HG03066 (cell line): ENCODE data around the gene ZNF821.
"Not testable (repeated sequence)": the region's sequence is repeated elsewhere in the genome, so short reads cannot be mapped to it uniquely, and the experiment has no call there.

Experiments
- ATAC-seq: cut with Tn5 transposase; IDR thresholded peaks from one replicate; pipeline ENCODE4 v1.9.1; 2021; ENCODE audit warnings: low read depth; ENCODE audit not compliant: unreplicated experiment

The ZNF821 gene

DNA sequence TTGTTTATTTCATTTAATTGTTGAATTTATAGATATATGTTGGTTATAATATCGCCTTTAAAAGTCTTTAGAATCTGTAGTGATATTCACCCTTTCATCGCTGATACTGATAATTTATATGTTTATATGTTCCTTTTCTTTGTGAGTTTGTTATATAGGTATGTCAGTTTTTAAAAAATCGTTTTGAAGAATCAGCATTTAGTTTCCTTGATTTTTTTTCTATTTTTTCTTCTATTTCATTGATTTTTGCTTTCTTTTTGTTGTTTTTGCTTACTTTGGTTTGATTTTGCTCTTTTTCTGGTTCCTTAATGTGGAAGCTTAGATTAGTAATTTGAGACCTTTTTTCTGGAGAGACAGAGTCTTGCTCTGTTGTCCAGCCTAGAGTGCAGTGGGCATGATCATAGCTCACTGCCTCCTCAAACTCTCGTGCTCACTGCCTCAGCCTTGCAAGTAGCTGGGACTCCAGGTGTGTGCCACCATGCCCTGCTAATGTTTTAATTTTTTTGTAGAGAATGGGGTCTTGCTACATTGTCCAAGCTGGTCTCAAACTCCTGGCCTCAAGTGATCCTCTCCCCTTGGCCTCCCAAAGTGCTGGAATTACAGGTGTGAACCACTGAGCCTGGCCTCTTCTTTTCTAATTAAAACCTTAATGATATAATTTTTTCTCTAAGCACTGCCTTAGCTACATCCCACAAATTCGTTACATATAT lies 18.8 kb upstream of the ZNF821 start:
- no peak for ATAC-seq

GRCh38 chr16:71899171-71899570 lies 15.2 kb upstream of the ZNF821 start:
- no peak for ATAC-seq

DNA sequence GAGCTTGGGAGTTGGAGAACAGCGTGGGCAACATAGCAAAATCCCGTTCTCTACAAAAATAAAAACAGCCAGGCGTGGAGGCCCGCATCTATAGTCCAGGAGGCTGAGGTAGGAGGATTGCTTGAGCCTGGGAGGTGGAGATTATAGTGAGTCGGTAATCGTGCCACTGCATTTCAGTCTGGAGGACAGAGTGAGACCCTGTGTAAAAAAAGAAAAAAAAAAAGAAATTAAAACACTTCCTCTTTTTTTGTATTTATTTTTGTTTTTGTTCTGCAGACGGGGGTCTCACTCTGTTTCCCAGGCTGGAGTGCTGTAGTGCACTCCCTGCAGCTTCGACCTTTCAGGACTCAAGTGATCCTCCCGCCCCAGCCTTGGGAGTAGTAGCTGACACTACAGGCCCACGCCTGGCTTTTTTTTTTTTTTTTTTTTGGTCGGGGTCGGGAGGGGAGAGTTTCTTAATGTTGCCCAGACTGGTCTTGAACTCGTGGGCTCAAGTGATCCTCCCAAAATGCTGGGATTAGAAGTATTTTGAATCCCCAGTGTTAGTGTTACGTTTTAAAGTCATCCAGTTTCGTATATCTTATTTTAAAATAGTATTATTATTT lies 12.9 kb upstream of the ZNF821 start:
- ATAC-seq = no peak

- ATAC-seq = peak; percentile 17
Observed at GRCh38 chr16:71895679-71896365, 11.8 kb upstream of the ZNF821 start.

GRCh38 chr16:71894921-71895678 lies 11.1 kb upstream of the ZNF821 start, which contains the start of gene IST1:
IST1 (plus strand) TSS chr16:71895531; CDS start chr16:71915641, 20,110 bp downstream.
- peak; percentile 77 for ATAC-seq

- ATAC-seq = peak; percentile 20
Observed at GRCh38 chr16:71894229-71894920, 10.4 kb upstream of the ZNF821 start.

- ATAC-seq = no peak
Observed at GRCh38 chr16:71893888-71894228, 9.9 kb upstream of the ZNF821 start.

GRCh38 chr16:71889147-71889546 lies 5.2 kb upstream of the ZNF821 start:
- no peak for ATAC-seq

- no peak for ATAC-seq
Observed at GRCh38 chr16:71885261-71885650, 1.3 kb upstream of the ZNF821 start.

DNA sequence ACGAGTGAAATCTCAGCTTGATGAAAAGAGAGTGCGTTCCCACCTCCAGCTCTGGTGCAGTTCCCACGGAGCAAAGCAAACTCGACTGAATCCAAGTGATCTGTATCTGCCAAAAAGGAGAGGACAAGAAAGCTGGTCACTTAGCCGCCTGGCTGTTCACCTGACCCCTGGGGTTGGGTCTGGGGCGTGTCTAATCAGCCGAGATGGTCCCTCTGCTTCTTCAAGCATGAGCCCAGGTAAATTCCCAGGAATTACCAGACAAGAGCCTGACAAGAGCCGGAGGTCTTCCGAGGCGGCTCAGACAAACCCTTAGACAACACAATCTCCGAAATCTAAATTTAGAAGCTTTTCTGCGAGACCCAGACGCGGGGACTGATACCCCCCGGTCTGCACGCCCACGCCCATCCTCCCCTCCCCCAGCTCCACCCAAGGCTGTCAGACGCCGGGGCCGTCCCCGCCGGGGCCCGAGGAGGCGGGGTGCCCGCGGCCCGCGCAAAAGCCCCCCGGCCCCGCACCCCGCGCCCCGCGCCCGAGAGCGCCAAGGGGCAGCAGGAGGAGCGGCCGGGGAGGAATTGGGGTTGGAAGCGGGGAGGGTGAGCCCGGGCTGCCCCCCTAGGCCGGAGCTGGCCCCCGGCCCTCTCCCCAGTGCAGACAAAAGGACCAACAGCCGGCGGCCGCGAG lies 674 bp downstream of the ZNF821 start:
- ATAC-seq = peak; percentile 39

DNA sequence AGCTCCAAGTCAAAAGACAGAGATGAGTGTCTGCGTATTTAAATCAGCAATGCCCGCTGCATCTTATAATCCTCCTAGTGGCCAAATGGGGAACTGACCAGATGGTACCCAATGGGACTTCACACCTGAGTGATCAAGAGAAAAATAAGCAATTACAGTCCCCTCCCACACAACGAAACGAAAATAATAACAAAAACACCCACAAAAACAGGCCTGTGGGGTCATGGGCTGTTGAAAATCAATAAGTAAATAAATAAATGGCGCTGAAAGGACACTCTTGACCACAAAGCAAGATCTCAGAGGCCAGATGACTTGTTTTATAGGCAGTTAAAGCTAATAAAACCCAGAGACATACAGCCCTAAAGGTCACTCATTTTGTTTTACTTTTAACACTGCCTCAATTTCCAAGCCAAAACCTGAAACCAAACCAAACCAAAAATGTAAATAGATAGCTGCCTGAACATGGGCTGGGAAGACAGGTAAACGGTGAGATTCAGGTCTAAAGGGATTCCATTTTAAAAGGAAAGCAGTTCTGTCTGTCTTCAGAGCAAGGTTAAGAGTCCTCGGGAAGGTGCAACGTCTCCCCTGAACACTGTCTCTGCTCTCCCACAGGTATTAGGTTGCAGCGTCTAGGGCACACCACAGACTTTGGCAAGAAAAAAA lies 1.3 kb downstream of the ZNF821 start:
- ATAC-seq = peak; percentile 9

- ATAC-seq = no peak
Observed at GRCh38 chr16:71880176-71880575, 3.8 kb downstream of the ZNF821 start.

DNA sequence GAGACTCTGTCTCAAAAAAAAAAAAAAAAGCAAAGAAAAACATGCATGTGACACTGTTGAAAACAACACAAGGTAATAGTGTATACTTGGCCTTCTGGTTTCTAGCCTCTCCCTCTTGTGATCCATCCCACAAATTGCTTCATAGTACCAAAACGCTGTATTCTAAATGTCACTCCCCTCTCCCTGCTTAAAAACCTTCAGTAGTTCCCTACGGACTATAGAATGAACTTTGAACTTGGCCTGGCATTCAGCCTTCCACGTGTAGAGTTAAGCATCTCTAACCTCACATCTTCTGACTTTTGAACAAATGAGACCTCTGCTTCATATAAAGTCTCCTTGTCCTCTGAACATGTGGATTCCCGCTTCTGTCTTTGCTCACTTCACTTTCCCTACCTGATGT lies 5.1 kb downstream of the ZNF821 start:
- no peak for ATAC-seq

DNA sequence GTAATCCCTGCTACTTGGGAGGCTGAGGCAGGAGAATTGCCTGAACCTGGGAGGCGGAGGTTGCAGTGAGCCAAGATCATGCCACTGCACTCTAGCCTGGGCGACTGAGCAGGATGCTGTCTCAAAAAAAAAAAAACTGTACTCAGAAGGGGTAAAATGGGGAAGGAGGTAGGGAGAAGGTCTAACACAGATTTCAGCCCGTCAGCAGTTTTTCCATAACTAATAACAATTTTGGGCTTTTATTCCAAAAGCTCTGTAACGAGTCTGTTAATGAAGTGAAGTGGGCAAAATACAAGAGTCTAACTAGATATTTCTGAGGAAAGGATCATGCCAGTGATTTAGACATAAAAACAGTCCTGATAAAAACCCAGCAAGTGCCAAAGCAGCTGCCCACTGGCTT lies 10.8 kb downstream of the ZNF821 start:
- no peak for ATAC-seq

DNA sequence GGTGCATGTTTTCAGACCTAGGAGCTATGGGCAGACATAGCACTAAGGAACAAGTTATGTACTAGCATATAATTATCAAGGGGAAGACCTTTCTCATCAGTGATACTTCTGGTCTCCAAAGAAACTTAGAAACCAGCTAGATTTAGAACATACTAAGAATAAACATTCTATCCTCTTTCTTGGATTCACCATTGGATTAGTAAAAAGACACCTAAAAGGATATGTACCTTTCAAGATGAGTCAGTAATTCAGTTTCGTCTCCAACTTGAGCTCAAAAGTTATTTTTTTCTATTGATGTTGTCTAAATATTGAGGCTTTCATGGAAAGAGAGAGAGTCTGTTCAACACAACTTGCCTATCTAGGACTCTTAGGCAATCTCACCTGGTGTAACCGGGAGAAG lies 13.2 kb downstream of the ZNF821 start:
- ATAC-seq = no peak

DNA sequence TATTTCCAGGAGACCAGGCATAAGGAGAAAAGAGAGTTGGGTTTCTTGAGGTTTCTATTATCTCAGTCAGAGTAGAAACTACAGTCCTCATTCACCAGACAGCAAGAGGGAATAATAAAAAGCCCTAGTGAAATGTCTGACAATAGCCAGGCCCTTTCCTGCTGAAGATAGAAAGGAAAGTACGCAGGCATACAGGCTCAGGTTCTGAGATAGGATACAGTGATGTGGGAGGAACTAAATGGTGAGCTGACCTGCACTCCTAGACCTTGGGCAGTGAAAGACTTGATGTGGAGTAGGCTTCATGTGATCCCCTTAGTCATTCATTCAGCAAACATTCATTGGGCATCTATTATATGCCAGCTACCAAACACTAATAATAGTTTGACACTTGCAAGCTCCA lies 14.9 kb downstream of the ZNF821 start:
- no peak for ATAC-seq

- no peak for ATAC-seq
Observed at GRCh38 chr16:71867939-71868338, 16.0 kb downstream of the ZNF821 start.

DNA sequence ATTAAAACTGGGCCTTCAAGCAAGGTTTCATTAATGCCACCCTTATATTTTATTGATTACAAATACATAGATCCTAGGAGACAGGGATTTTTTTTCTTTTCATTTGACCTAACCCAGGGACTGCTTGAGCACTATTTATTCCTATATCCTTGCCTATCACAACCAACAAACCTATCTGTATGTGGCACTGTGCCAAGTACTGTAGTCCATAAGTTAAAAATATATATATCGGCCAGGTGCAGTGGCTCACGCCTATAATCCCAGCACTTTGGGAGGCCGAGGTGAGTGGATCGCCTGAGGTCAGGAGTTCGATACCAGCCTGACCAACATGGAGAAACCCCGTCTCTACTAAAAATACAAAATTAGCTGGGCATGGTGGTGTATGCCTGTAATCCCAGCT lies 16.8 kb downstream of the ZNF821 start:
- ATAC-seq = not testable (repeated sequence)

DNA sequence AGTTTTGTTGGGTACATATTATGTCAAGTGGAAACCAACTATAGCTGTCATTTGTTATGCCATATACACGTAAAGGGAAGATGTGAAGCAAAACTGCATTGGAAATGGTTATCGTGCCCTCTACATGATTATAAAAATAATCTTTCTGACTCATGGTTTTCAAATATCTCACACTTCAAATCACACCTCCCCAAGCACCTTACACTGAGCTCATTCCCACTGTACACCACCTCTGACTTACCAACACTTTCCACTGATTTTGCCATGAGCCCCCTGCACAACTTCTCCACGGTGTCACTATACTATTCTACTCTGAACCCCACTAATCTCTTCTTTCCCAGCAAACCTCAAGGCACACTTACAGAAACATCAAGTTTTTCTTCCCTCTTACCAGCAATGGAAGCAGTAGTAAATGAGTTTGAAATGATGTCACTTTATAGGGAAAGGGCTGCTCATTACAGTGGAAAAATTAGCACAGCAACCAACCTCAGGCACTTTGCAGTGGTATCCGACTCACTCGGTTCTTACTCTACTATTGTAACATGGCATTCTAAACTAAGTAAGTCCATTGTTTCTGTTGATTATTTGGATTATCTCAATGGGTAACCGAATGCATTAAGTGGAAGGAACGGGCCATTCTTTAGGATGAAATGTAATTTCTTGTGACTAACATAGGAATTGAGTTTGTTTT lies 18.7 kb downstream of the ZNF821 start:
- no peak for ATAC-seq
